HepG2 (cell line): ENCODE measurements around the gene OR7G2. TPM values are rescaled to one million over a fixed set of nuclear protein-coding genes. Genes with fewer than 3 reads are reported as not detected.

ENCODE experiments used
- ATAC-seq: fragments of 200-7000 bp; cut with Tn5 transposase; 3 replicates; pipeline ENCODE4 v1.9.1; 2020; ENCODE audit warnings: mild to moderate bottlenecking, moderate library complexity
- BruUV-seq: library from RNA; stranded (reverse); fragments of 400-500 nt; replicated peaks from 2 replicates; lab custom pipeline; 2021; lab: Mats Ljungman, UMichigan
- CTCF ChIA-PET: fragments of 300-600 bp; formaldehyde crosslinking; extraction: SDS; loops from one replicate; lab custom pipeline; 2021; ENCODE audit warnings: low total read pairs, inconsistent platforms, low intra/inter-chr PET ratio; lab: Yijun Ruan, JAX
- POLR2A ChIA-PET: fragments of 350-600 bp; sonication (Branson Sonifier 250); formaldehyde crosslinking; loops from one replicate; lab custom pipeline; 2020; ENCODE audit warnings: antibody characterized with exemption, inconsistent platforms; lab: Yijun Ruan, JAX
- DNase-seq: peaks from one replicate; pipeline ENCODE4 v3.0.0-alpha.2; 2015; ENCODE audit warnings: low spot score
- FAIRE-seq: peaks from 3 replicates; lab custom pipeline; 2011; peaks lifted over from hg19 to GRCh38; lab: Jason Lieb, UNC
- H2AFZ ChIP-seq: one replicate; pipeline ENCODE4 v1.6.1; 2011; ENCODE audit warnings: low read length, inconsistent platforms
- H3K27ac ChIP-seq: fragments of 300-600 bp; 3 replicates; pipeline ENCODE4 v1.8.0; 2011; ENCODE audit warnings: mixed run types, mild to moderate bottlenecking, mixed read lengths, low read length, inconsistent platforms; ENCODE audit not compliant: insufficient read depth; ENCODE audit errors: extremely low read length
- H3K27me3 ChIP-seq, 2 experiments: fragments of 200-600 bp in 1 of 2; 2 replicates in 1 of 2; 3 replicates in 1 of 2; pipeline versions ENCODE4 v1.6.0 to v1.8.0; 2011; ENCODE audit warnings: low read length in 2 of 2, mild to moderate bottlenecking in 2 of 2, moderate library complexity in 2 of 2, inconsistent platforms in 1 of 2; ENCODE audit not compliant: insufficient read depth in 2 of 2, control insufficient read depth in 1 of 2
- H3K36me3 ChIP-seq, 2 experiments: fragments of 200-600 bp in 1 of 2; replicated peaks in 1 of 2; 2 replicates in 1 of 2; 3 replicates in 1 of 2; pipeline versions ENCODE4 v1.5.1 to v1.8.0; 2011; ENCODE audit warnings: low read length in 2 of 2, inconsistent platforms in 1 of 2; ENCODE audit not compliant: insufficient read depth in 2 of 2, control insufficient read depth in 1 of 2
- H3K4me1 ChIP-seq: 2 replicates; pipeline ENCODE4 v1.5.1; 2012; ENCODE audit warnings: low read length, inconsistent platforms; ENCODE audit not compliant: insufficient read depth
- H3K4me2 ChIP-seq: 2 replicates; pipeline ENCODE4 v1.6.0; 2011; ENCODE audit warnings: low read depth, low read length, inconsistent platforms
- H3K4me3 ChIP-seq, 3 experiments: fragments of 200-600 bp in 1 of 3; sonication (generic), shearing (Covaris generic) in 1 of 3; replicated peaks in 1 of 3; 2 replicates each; pipeline ENCODE4 v1.5.1; 2011 to 2016; ENCODE audit warnings: low read length in 3 of 3, inconsistent platforms in 2 of 3, low read depth in 2 of 3, mild to moderate bottlenecking in 2 of 3, control low read depth in 1 of 3, mixed read lengths in 1 of 3; ENCODE audit not compliant: insufficient read depth in 1 of 3
- H3K79me2 ChIP-seq: one replicate; pipeline ENCODE4 v1.6.1; 2011; ENCODE audit warnings: low read length, inconsistent platforms; ENCODE audit not compliant: insufficient read depth
- H3K9ac ChIP-seq: 2 replicates; pipeline ENCODE4 v1.6.0; 2011; ENCODE audit warnings: mild to moderate bottlenecking, low read depth, low read length, inconsistent platforms; ENCODE audit not compliant: insufficient read depth
- H3K9me3 ChIP-seq: 2 replicates; pipeline ENCODE4 v1.5.1; 2012; ENCODE audit warnings: mild to moderate bottlenecking, low read length
- H4K20me1 ChIP-seq: 2 replicates; pipeline ENCODE4 v1.6.0; 2011; ENCODE audit warnings: inconsistent platforms, mild to moderate bottlenecking, low read length, moderate library complexity; ENCODE audit not compliant: insufficient read depth
- AKNA ChIP-seq: sonication (generic); formaldehyde crosslinking; IDR thresholded peaks from 2 replicates; pipeline ENCODE4 v1.4.0; 2020; ENCODE audit warnings: missing genetic modification reagents, borderline replicate concordance
- ARID2 ChIP-seq: sonication (generic); formaldehyde crosslinking; IDR thresholded peaks from 2 replicates; pipeline ENCODE4 v1.8.1; 2022; ENCODE audit warnings: mild to moderate bottlenecking, missing genetic modification reagents, borderline replicate concordance
- BRD4 ChIP-seq: sonication (generic); formaldehyde crosslinking; IDR thresholded peaks from 2 replicates; pipeline ENCODE4 v1.4.0; 2020; ENCODE audit warnings: missing genetic modification reagents
- JUND ChIP-seq: sonication (generic); formaldehyde crosslinking; IDR thresholded peaks from 2 replicates; pipeline ENCODE4 v1.8.0; 2022; ENCODE audit warnings: mild to moderate bottlenecking, missing genetic modification reagents
- MBNL3 ChIP-seq: fragments of 250-450 bp; sonication (Bioruptor Pico); conservative IDR thresholded peaks from 2 replicates; pipeline ENCODE4 v1.8.0; 2022; ENCODE audit warnings: mild to moderate bottlenecking, inconsistent platforms
- NFE2L1 ChIP-seq: sonication (generic); formaldehyde crosslinking; IDR thresholded peaks from 2 replicates; pipeline ENCODE4 v1.4.0; 2020; ENCODE audit warnings: missing genetic modification reagents, mild to moderate bottlenecking, borderline replicate concordance
- RFX1 ChIP-seq: fragments of 450-650 bp; IDR thresholded peaks from 2 replicates; pipeline ENCODE4 v1.6.1; 2017
- TBL1XR1 ChIP-seq: fragments of 150-350 bp; IDR thresholded peaks from 2 replicates; pipeline ENCODE4 v1.6.1; 2014; ENCODE audit warnings: borderline replicate concordance, low read length; ENCODE audit not compliant: partially characterized antibody
- THAP8 ChIP-seq: sonication (generic); formaldehyde crosslinking; IDR thresholded peaks from 2 replicates; pipeline ENCODE4 v1.5.1; 2020; ENCODE audit warnings: missing genetic modification reagents, mild to moderate bottlenecking, borderline replicate concordance
- ZBTB42 ChIP-seq: sonication (generic); formaldehyde crosslinking; IDR thresholded peaks from 2 replicates; pipeline ENCODE4 v1.5.0; 2020; ENCODE audit warnings: mild to moderate bottlenecking, missing genetic modification reagents
- ZBTB44 ChIP-seq: sonication (generic); formaldehyde crosslinking; IDR thresholded peaks from 2 replicates; pipeline ENCODE4 v1.4.0; 2020; ENCODE audit warnings: missing genetic modification reagents
- ZNF362 ChIP-seq: sonication (generic); formaldehyde crosslinking; IDR thresholded peaks from 2 replicates; pipeline ENCODE4 v1.4.0; 2020; ENCODE audit warnings: missing genetic modification reagents, mild to moderate bottlenecking, borderline replicate concordance
- ZNF768 ChIP-seq: sonication (generic); formaldehyde crosslinking; IDR thresholded peaks from 2 replicates; pipeline ENCODE4 v1.4.0; 2020; ENCODE audit warnings: missing genetic modification reagents
- ZSCAN30 ChIP-seq: sonication (generic); formaldehyde crosslinking; IDR thresholded peaks from 2 replicates; pipeline ENCODE4 v1.5.0; 2020; ENCODE audit warnings: mild to moderate bottlenecking, missing genetic modification reagents
- WGBS: methylation state at CpG from one replicate; pipeline ENCODE4 v1.1.6; 2017; ENCODE audit warnings: low lambda C conversion rate; 5-methylcytosine and 5-hydroxymethylcytosine counted together
- in situ Hi-C: cut with HindIII; loops from 2 replicates; pipeline ENCODE4 v1.10.0; 2017; ENCODE audit warnings: low pct_unique_long_range_greater_than_20kb; ENCODE audit not compliant: extremely low pct_ligation_motif_present
- intact Hi-C: fragments of 100-400 bp; cut with micrococcal nuclease; formaldehyde crosslinking; loops from one replicate; pipeline ENCODE4 v1.10.0; 2022; ENCODE audit not compliant: unreplicated experiment
- polyA plus RNA-seq, 8 experiments: library from polyadenylated mRNA; depleted of rRNA in 3 of 8; stranded (reverse) in 7 of 8; unstranded in 1 of 8; fragments of >200 nt; fragmentation: Illumina TruSeq in 4 of 8; extraction: Trizol in 4 of 8; gene quantifications; 2 replicates each; pipeline versions ENCODE4 v1.2.1 to v1.2.3, GENCODE V29; 2011 to 2016; ENCODE audit warnings: low read depth in 4 of 8, missing spikeins in 1 of 8, mixed read lengths in 1 of 8; ENCODE audit not compliant: insufficient read depth in 1 of 8
- total RNA-seq, 5 experiments: library from RNA; depleted of rRNA; stranded (reverse); fragments of >200 nt; fragmentation: Illumina TruSeq; extraction: Trizol; gene quantifications; 2 replicates each; pipeline ENCODE4 v1.2.3, GENCODE V29; 2016; ENCODE audit warnings: low read depth in 1 of 5
- TF ChIP-seq, protein P1 (sequence below): sonication (generic); formaldehyde crosslinking; IDR thresholded peaks from 2 replicates; pipeline ENCODE4 v1.5.0; 2020; ENCODE audit warnings: missing genetic modification reagents

Gene OR7G2
- total and polyA plus RNA-seq, 2 of the 13 experiments (the other 11 are each of a cell fraction or from before 2014, with no cell fraction given) = not detected

DNA sequence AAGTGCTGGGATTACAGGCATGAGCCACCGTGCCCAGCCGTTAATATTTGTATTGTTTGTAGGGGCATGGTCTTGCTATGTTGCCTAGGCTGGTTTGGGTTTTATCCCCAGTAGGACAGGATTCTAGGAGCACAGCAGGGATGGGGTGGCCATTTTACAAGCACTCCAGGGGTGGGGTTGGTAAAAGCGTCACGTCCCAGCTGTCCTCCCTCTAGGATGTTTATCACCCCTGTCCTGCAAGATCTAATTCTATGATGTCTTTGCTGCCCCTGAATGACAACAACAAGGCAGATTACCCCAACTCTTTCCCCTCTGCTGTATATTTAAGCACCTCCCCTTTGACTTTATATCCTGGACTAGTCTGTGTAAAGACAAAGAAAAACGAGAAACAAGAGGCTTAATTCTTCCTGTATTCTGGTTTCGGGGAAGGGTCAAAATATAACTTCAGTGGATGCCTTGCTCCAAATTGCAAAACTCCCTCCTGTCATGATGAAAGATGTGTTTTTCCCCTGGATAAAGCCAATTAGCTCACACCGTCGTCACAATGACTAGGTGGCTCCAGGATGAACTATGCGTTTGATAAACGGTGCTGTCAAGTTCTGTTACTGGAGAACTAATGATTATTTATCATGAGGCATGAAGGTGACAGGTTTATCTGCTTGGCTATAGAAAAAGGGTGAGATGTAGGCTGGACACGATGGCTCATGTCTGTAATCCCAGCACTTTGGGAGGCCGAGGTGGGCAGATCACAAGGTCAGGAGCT, 48.2 kb downstream of the OR7G2 start:
- H3K27me3 ChIP-seq = no peaks in the 10 kb centered on the region
- H3K4me2 ChIP-seq = no peak overlapping the region
- BruUV-seq = no TSS peak
- H2AFZ ChIP-seq = no peak overlapping the region
- ATAC-seq (no peak), DNase-seq (no peak), FAIRE-seq (no peak)
- H3K36me3 ChIP-seq = no peaks in the 10 kb centered on the region
- intact Hi-C loops (no loop called here), in situ Hi-C loops (no loop called here)
- H3K4me3 ChIP-seq = no peak overlapping the region
- WGBS = 42% methylated on average over 12 of the region's 12 CpGs
- H3K79me2 ChIP-seq = no peaks in the 10 kb centered on the region
- H3K4me1 ChIP-seq = no peaks in the 10 kb centered on the region
- CTCF ChIA-PET = no interaction called here
- POLR2A ChIA-PET = no interaction called here
- H4K20me1 ChIP-seq = no peaks in the 10 kb centered on the region
- no peak overlapping the region for H3K27ac ChIP-seq
- H3K9ac ChIP-seq = no peak overlapping the region
- H3K9me3 ChIP-seq = no peaks in the 10 kb centered on the region
- TF ChIP-seq MBNL3 (CRISPR knock-in tag) (no peak), ZBTB44 (CRISPR knock-in tag) (no peak), ZNF768 (CRISPR knock-in tag) (no peak), RFX1 (no peak), NFE2L1 (CRISPR knock-in tag) (no peak), AKNA (CRISPR knock-in tag) (no peak), ZSCAN30 (no peak), ZNF362 (CRISPR knock-in tag) (no peak), ZBTB42 (CRISPR knock-in tag) (no peak), BRD4 (CRISPR knock-in tag) (no peak), ARID2 (CRISPR knock-in tag) (no peak), TBL1XR1 (no peak), THAP8 (no peak), JUND (no peak)
- TF ChIP-seq, protein P1, sequence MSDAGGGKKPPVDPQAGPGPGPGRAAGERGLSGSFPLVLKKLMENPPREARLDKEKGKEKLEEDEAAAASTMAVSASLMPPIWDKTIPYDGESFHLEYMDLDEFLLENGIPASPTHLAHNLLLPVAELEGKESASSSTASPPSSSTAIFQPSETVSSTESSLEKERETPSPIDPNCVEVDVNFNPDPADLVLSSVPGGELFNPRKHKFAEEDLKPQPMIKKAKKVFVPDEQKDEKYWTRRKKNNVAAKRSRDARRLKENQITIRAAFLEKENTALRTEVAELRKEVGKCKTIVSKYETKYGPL (CRISPR knock-in tag) = no peak
